NCI-H1417 (cell line): ENCODE measurements around the gene TSKU.
A peak's percentile ranks its signal among the peaks of the same experiment; 100 is the strongest.

Experiments
- DNase-seq, 3 experiments: peaks; one replicate each; lab custom pipeline; 2025; lab: John Stamatoyannopoulos, UW

Gene TSKU, protein sequence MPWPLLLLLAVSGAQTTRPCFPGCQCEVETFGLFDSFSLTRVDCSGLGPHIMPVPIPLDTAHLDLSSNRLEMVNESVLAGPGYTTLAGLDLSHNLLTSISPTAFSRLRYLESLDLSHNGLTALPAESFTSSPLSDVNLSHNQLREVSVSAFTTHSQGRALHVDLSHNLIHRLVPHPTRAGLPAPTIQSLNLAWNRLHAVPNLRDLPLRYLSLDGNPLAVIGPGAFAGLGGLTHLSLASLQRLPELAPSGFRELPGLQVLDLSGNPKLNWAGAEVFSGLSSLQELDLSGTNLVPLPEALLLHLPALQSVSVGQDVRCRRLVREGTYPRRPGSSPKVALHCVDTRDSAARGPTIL

DNA sequence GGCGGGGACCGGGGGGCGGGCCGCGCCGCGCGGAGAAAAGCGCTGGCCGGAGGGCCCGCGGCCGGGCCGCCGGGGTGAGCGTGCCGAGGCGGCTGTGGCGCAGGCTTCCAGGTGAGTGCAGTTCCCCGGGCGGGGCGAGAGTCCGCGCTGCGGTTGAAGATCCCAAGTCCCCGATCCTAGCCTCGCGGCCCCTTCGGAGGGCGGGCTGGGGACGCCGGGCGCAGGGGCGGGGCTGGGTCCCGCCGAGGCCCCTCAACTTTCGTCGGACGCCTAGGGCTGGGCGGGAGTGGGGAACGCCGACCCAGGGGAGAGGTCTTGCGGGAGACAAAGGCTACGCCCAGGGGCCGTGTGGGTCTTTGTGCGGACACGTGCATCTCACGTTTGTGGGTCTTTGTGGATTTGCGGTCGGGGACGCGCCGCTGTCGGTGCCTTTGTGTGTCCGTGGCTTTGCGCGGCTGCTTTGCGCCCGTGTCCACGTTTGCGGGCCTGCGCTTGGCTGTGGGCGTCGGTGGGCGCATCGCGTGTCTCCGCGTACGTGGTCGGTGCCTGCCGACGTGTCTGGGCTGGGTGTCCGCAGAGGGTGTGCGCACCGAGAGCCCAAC, at the start of gene TSKU:
Gene TSKU, plus strand, starts transcription at position 63 of the 602 bp plus-strand sequence. CDS start 12,261 bp downstream, outside the sequence.
- peak in 1 of 3 experiments; percentile 70 for DNase-seq

DNA sequence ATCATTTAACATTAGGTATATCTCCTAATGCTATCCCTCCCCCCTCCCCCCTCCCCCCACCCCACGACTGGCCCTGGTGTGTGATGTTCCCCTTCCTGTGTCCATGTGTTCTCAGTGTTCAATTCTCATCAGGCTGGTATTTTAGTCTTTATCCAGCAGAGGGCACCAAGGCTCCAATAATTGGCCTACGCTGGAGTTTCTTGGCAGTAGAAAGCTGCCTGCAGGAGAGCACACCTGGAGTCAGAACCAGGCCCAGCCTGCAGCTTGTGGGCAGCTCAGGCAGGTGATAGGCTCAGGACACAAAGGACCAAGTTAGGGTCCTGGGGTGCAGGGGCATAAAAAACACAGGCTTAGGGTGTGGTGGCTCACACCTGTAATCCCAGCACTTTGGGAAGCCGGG, 49.2 kb upstream of the TSKU start:
- DNase-seq: peak; percentile 55 to 84 (median 60)

DNA sequence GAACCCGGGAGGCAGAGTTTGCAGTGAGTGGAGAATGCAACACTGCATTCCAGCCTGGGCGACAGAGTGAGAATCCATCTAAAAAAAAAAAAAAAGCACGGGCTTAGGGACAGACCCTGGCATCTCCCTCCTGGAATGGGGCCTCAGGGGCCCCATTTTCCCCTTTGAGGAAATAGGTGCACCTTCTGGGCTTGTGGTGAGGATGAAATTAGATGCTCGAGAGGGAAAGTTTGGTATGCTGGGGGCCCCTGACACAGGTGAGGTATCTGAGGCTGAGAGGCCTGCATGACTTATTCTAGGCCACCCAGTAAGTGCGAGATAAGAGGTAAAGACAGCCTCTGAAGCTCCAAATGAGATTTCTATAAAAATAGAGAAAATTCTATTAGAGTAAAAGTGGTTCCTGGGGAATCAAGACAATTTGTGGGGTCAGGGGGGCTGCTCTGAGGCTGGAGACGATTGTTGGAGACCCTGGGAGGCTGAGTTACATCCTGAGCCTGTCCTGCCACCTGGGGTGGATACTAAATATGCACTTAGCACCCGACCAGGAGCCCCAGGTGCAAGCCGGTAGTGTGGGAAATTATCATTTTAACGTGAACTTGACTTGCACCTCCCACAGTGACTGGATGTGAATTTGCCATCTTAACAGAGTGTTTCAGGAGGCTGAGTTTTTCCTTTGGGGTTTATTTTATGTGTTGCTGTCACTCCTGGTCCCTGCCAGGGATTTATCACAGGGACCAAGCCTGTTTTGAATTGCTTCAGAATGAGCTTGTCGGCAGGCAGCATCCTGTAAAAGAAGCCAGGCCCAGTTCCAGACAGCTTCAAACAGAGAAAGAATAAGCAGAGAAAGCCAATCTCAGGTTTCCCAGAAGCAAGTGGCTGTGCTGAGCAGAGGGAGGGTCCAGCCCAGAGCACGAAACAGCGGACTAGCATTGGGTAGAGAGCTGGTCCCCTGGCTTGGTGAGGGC, 48.4 kb upstream of the TSKU start:
- no peak for DNase-seq

- no peak for DNase-seq
These were observed 47.3 kb upstream of the TSKU start for GRCh38 chr11:76735841-76736240.

GRCh38 chr11:76736266-76736665, 46.9 kb upstream of the TSKU start:
- no peak for DNase-seq

GRCh38 chr11:76736773-76737495, 46.2 kb upstream of the TSKU start:
- DNase-seq: no peak

DNA sequence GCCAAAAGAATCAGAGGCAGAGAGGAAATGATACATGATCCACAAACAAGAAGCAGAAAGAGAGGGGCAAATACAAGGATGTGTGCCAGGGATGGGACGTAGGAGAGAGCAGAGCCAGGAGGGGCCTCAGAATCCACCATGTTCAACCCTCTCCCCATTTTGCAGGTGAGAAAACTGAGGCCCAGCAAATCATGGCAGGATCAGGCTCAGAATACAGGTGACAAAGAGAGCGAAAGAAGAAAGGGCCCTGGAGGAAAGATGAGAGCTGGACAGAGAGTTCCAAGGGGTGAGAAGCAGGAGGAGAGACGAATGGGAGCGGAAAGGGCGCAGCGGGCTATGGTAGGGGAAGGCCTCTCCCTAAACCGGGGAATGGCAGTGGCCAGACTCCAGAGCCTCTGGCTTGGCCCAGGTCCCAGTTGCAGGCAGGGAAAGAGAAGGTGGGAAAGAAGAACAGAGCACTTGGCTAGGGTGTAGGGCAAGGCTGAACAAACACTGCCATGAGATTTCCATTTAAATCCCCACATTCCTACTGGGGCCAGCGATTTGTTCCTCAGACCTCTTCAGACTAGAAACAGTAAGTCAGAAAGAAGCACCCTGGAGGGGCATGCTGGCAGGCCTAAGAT, 44.4 kb upstream of the TSKU start:
- DNase-seq: no peak

- DNase-seq: no peak
These were observed 43.4 kb upstream of the TSKU start for GRCh38 chr11:76739798-76740197.

- DNase-seq: no peak
These were observed 42.4 kb upstream of the TSKU start for GRCh38 chr11:76740772-76741171.

GRCh38 chr11:76742902-76743301, 40.3 kb upstream of the TSKU start:
- DNase-seq: no peak

DNA sequence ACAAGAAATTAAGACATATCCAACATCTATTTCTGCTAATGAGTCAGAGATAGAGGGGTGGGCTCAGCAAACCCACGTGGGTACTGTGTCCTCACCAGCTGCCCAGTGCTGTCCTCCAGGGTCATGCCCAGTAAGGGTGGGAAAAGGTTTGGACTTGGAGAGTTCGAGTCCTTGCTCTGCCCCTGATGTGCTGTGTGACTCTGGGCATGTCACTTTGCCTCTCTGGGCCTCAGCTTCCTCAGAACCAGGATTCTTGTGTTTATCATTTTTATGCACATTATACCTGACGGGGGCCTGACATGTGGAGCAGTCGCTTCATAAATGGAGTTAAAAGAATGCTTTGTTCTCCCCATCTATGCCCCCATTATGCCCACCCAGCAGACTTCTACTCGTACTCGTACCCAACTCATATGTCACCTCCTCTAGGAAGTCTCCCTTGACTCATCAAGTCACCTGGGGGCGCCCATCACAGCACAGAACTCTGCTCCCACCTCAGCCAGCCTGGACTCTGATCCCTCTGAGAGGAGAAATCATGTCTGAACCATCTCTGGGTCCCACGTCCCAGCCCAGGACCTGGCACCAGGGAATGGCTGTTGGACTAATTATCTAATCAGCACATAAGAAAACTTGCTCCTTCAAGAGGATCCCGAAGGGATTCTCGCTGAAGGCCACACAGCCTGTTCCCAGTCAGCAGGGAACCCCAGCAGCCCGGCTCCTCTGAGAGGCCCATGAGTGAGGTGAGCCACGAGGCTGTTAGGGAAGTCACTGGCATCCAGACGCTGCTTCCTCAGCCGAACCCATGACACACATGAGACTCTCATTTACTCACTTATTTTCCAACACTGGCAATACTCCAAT, 38.7 kb upstream of the TSKU start:
- no peak for DNase-seq

DNA sequence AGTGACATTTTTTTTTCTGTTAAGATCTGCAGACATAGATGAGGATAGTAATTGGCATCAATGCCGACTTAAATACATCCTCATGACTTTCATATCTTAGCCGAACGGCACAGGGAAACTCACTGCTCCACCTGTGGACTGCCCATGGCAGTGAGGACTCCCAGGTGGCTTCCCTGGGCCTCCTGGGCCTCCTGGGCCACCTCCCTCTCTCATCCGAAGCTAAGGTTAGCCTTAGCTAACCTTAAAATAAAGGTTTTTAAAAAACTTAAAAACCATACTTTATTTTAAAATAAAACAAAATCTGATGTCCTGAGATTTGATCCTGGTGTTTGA, 38.1 kb upstream of the TSKU start:
- no peak for DNase-seq

DNA sequence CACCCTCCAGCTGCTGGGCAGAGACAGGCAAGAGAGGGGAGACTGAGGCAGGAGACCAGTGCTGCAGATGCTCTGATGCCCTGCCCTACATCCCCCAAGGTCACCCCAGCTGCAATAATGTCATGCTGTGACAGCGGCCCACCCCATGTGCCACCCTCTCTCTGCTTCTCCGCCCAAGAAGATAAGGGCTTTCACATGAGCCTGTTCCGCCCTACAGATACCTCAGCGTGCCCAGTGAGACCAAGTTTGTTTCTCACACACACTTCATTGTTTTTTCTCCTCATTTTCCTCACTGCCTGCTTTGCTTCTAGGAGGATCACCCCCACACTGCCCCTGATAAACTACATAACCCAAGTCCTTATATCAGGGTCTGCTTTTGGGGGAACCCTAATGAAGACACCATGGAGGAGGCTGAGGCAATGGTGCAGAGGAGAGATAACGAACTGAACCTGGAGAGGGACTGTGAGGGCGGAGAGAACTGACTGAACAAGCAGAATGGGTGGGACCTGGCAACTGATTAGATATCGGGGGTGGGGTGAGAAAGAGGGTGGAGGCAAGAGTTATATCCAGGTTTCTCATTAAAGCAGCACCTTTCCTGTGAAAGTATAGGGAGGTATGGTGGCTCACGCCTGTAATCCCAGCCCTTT, 37.5 kb upstream of the TSKU start:
- DNase-seq: no peak

DNA sequence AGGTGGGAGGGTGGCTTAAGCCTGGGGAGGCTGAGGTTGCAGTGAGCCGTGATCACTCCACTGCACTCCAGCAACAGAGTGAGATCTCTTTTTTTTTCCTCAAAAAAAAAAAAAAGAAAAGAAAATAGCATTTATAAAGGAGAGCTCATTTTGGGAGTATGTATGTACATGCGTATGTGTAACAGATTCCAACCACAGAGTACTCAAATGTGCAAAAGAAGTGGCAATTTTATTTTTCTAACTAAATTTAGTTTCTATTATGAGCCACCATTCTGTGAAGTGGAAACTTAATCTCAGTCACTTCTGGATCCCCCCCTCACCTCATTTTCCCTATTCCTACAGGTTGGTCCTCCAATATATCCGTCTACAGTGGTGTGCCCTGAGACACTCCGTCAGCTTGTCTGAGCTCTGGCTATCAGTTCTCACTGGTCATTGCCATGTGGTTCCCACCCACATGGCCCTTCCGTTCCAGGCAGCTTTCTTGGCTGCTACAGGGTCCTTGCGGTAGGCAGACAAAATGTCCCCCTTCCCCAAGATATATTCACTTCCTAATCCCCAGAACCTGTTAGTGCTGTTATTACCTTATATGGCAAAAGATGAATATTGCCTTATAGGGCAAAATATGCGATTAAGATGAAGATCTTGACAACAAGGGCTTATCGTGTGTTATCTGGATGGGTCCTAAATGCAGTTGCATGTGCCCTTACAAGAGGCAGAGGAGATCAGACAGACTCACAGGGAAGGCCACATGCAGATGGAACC, 35.8 kb upstream of the TSKU start:
- no peak for DNase-seq

DNA sequence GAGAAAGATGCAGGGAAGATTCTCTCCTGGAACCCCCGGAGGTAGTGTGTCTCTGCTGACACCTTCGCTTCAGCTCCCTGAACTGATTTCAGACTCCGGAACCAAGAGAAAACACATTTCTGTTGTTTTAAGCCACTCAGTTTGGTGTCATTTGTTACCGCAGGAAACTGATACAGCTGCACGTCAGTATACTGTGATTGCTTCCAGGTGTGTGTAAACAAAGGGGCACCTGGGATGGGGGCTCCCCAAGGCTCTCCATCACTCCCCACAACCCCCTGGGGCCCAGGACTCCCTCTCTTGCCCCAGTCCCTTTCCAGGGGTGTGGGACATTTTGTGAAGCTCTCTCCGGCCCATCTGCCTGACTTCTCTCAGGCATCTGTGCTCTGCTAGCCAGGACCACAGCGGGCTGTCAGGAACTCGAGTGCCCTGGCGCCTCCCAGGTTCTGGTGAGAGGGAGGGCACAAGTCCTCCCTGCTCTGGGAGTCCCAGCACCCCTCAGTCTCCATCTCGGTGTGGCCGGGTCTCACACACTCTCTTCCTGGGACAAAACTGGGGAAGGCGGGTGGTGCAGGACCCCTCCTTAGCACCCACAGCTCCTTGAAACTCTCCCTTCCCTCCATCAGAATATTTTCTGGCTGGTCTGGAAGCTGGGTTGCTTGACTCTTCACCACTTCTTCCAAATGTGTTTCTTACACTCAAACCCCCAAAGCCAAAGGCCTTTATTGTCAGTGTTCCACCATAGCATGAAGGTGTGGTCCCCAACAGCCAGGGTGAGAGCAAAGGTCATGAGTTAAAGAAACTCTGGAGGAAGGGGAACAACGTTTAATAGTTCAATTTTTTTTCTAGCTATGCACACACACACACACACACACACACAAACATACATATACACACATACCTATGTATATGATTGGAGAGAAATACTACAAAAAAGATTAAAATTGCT, 35.0 kb upstream of the TSKU start:
- no peak for DNase-seq

GRCh38 chr11:76748948-76749347, 34.2 kb upstream of the TSKU start:
- no peak for DNase-seq

DNA sequence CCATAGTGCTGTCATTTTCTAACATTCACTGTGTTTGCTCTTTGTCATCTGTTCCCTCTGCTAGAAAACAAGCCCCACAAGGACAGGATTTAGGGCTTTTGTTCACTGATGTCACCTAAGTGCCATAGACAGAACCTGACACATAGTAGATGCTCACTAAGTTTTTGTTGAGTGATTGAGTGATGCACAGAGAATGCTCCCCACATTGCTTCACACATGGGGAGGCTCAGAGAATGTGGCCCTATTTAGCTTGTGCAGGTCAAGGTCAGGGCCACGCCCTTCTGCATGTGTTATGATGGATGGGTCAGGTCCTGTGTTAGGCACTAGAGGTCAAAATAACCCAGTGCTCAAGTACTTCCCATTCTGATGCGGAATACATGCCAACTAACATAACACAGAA, 33.1 kb upstream of the TSKU start:
- DNase-seq: no peak

- no peak for DNase-seq
These were observed 32.4 kb upstream of the TSKU start for GRCh38 chr11:76750746-76751145.
